ENCODE measurements around the gene GJA4.

GJA4 gene

DNA sequence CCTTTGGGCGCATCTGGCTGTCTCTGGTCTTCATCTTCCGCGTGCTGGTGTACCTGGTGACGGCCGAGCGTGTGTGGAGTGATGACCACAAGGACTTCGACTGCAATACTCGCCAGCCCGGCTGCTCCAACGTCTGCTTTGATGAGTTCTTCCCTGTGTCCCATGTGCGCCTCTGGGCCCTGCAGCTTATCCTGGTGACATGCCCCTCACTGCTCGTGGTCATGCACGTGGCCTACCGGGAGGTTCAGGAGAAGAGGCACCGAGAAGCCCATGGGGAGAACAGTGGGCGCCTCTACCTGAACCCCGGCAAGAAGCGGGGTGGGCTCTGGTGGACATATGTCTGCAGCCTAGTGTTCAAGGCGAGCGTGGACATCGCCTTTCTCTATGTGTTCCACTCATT, 35.4 kb upstream of the GJA4 start:
- DNase-seq (ENCODE audit: extremely low spot score): no peak
- CTCF ChIA-PET: interaction anchor here (1.9 kb wide), 1 partner anchor 15 kb away, joined by 13 read pairs; no protein-coding TSS in a partner anchor
- TF ChIP-seq, protein P1, sequence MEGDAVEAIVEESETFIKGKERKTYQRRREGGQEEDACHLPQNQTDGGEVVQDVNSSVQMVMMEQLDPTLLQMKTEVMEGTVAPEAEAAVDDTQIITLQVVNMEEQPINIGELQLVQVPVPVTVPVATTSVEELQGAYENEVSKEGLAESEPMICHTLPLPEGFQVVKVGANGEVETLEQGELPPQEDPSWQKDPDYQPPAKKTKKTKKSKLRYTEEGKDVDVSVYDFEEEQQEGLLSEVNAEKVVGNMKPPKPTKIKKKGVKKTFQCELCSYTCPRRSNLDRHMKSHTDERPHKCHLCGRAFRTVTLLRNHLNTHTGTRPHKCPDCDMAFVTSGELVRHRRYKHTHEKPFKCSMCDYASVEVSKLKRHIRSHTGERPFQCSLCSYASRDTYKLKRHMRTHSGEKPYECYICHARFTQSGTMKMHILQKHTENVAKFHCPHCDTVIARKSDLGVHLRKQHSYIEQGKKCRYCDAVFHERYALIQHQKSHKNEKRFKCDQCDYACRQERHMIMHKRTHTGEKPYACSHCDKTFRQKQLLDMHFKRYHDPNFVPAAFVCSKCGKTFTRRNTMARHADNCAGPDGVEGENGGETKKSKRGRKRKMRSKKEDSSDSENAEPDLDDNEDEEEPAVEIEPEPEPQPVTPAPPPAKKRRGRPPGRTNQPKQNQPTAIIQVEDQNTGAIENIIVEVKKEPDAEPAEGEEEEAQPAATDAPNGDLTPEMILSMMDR (IDR thresholded peaks at IDR 0.05; ENCODE audit: control extremely low read depth, extremely low read depth, low read depth, missing control alignments): no peak
- POLR2A ChIA-PET: no interaction called here

DNA sequence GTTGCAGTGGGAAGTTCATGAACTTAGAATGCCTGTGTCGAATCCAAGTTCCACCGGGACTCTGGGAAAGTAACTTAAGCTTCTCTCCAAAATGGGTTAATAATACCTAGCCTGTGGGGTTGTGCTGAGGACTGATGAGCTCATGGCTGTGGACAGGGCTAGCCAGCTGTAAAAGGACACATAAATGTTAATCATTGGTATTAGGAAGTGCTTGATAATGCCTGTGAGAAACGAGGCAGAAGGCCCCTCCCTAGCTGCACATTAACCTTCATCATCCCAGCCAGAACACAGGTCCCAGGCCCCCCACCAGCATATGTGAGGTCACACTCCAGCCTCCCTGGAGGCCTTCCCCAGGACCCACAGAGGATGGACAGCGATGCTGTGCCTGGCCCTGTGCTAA, 34.0 kb upstream of the GJA4 start:
- TF ChIP-seq, protein P1 (IDR thresholded peaks at IDR 0.05; ENCODE audit: control extremely low read depth, extremely low read depth, low read depth, missing control alignments): no peak
- POLR2A ChIA-PET: no interaction called here

DNA sequence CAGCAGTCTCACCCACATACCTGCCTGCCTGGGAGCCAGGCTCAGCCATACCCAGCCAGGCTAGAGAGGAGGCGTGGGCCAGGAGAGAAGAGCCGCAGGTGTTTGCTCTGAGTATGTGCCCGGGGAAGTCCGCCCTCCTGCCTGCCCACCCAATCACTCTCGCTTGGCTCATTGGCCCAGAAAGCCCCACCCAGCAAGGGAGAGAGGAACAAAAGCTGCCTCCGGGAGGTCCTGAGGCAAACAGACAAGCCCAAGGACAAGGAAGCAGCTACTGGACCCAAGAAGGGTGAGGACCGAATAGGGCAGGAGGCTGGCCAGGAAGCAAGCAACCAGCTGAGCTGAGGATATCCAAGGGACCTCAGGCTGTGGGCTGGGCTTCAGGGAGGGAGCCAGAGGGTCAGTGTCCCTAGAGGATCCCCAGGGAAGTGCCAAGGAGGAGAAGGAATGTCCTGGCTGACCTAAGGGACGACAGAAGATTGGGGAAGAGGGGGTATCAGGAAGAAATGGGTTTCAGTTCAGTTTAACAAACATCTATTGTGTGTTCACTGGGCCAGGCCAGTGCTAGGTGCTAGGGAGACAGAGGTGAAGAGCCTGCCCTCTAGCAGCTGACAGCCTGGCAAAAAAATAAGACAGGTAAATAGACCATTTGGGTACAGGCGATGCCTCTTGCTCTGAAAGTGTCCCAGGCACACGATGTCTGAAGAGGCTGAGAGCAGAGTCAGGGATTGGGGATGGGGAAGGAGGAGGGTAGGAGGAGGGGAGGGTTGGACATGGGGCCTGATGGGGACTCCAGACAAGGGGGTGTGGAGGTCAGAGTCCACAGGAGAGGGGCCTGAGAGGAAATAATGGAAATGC, 33.1 kb upstream of the GJA4 start, which contains the start of gene GJB4:
Gene GJB4 (plus strand): TSS at position 238 of the 855 bp plus-strand sequence. CDS start 1,515 bp downstream, outside the sequence.
- no peak for DNase-seq (ENCODE audit: extremely low spot score)
- CTCF ChIA-PET: interaction anchor here (2.1 kb wide), 1 partner anchor 17 kb away, joined by 7 read pairs; no protein-coding TSS in a partner anchor
- TF ChIP-seq, protein P1 (IDR thresholded peaks at IDR 0.05; ENCODE audit: control extremely low read depth, extremely low read depth, low read depth, missing control alignments): no peak
- POLR2A ChIA-PET: no interaction called here

More for the DNA sequence above, 34.0 kb upstream of the GJA4 start:
- no peak for DNase-seq (ENCODE audit: extremely low spot score)
- CTCF ChIA-PET: interaction anchor here (2.1 kb wide), 1 partner anchor 16 kb away, joined by 7 read pairs; no protein-coding TSS in a partner anchor

DNA sequence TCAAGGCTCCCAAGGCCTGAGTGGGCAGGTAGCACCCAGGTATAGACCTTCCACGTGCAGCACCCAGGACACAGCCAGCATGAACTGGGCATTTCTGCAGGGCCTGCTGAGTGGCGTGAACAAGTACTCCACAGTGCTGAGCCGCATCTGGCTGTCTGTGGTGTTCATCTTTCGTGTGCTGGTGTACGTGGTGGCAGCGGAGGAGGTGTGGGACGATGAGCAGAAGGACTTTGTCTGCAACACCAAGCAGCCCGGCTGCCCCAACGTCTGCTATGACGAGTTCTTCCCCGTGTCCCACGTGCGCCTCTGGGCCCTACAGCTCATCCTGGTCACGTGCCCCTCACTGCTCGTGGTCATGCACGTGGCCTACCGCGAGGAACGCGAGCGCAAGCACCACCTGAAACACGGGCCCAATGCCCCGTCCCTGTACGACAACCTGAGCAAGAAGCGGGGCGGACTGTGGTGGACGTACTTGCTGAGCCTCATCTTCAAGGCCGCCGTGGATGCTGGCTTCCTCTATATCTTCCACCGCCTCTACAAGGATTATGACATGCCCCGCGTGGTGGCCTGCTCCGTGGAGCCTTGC, 31.5 kb upstream of the GJA4 start:
- CTCF ChIA-PET: no interaction called here
- TF ChIP-seq, protein P1 (IDR thresholded peaks at IDR 0.05; ENCODE audit: control extremely low read depth, extremely low read depth, low read depth, missing control alignments): no peak
- DNase-seq (ENCODE audit: extremely low spot score): no peak
- POLR2A ChIA-PET: no interaction called here

DNA sequence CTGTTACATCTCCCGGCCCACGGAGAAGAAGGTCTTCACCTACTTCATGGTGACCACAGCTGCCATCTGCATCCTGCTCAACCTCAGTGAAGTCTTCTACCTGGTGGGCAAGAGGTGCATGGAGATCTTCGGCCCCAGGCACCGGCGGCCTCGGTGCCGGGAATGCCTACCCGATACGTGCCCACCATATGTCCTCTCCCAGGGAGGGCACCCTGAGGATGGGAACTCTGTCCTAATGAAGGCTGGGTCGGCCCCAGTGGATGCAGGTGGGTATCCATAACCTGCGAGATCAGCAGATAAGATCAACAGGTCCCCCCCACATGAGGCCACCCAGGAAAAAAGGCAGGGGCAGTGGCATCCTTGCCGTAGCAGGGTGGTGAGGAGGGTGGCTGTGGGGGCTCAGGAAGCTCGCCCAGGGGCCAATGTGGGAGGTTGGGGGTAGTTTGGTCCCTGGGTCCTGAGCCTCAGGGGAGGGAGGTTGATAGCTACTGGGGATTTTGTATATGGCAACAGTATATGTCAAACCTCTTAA, 31.0 kb upstream of the GJA4 start:
- POLR2A ChIA-PET: no interaction called here
- TF ChIP-seq, protein P1 (IDR thresholded peaks at IDR 0.05; ENCODE audit: control extremely low read depth, extremely low read depth, low read depth, missing control alignments): no peak
- DNase-seq (ENCODE audit: extremely low spot score): no peak
- CTCF ChIA-PET: no interaction called here

DNA sequence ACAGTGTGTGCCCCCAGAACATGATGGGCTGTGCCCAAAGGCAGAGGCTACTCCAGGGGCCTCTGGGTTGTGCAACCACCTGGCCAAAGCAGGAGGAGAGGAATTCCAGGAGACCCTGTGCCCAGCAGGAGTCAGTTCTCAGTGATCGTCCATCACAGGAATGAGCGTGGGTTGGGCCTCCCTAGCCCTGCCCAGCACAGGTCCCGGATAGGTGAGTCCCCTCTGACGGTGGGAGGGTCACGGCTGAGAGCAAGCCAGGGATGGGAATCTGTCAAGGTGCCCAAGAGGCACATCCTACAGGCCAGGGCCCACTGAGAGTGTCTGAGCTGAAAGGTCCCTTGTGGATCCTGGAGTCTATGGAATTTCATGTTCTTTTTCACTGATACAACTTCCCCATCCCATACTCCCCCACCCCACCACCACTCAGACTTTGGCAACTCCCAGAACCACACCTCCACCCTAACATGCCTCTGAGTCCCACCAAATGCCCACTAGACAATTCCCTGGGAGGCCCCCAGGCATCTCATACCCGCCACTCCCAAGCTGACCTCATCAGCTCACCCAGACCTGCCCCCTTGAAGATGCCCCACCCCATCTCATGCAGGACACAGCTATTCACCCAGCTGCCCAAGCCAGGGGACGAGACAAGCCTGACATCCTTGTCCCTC, 30.2 kb upstream of the GJA4 start:
- no peak for DNase-seq (ENCODE audit: extremely low spot score)
- ChIA-PET POLR2A (no interaction called here), CTCF (interaction anchor here (1.2 kb wide), 1 partner anchor 19 kb away, joined by 4 read pairs; no protein-coding TSS in a partner anchor)
- TF ChIP-seq, protein P1 (IDR thresholded peaks at IDR 0.05; ENCODE audit: control extremely low read depth, extremely low read depth, low read depth, missing control alignments): no peak

Data from GM10248 (cell line).